GM12878 (cell line): Measurements from ENCODE around the gene OPTC. TPM values are rescaled to one million over a fixed set of nuclear protein-coding genes. Genes with fewer than 3 reads are reported as not detected.

Experiments
- ATAC-seq: fragments of 200-7000 bp; cut with Tn5 transposase; 3 replicates; pipeline ENCODE4 v1.9.1; 2020; ENCODE audit warnings: mild to moderate bottlenecking, moderate library complexity
- BruUV-seq: library from RNA; stranded (reverse); fragments of 400-500 nt; replicated peaks from 2 replicates; lab custom pipeline; 2021; lab: Mats Ljungman, UMichigan
- CTCF ChIA-PET: fragments of 300-600 bp; sonication (Branson Sonifier 250); formaldehyde crosslinking; extraction: SDS; loops from one replicate; lab custom pipeline; 2021; ENCODE audit warnings: inconsistent platforms; lab: Yijun Ruan, JAX
- POLR2A ChIA-PET: fragments of 350-600 bp; formaldehyde crosslinking; extraction: SDS; loops from one replicate; lab custom pipeline; 2021; ENCODE audit warnings: inconsistent platforms; lab: Charles Lee
- RAD21 ChIA-PET: fragments of 300-600 bp; sonication (Branson Sonifier 250); formaldehyde crosslinking; loops from one replicate; lab custom pipeline; 2023; ENCODE audit warnings: antibody characterized with exemption; ENCODE audit not compliant: unreplicated experiment; lab: Charles Lee
- SMC1A ChIA-PET: fragments of 300-600 bp; sonication (Branson Sonifier 250); formaldehyde crosslinking; loops from one replicate; lab custom pipeline; 2023; ENCODE audit not compliant: unreplicated experiment, uncharacterized antibody; lab: Charles Lee
- DNase-seq: peaks from one replicate; pipeline ENCODE4 v3.0.0-alpha.2; 2011; ENCODE audit warnings: low read depth, low spot score
- FAIRE-seq: peaks from 3 replicates; lab custom pipeline; 2011; peaks lifted over from hg19 to GRCh38; lab: Jason Lieb, UNC
- H2AFZ ChIP-seq: 2 replicates; pipeline ENCODE4 v1.6.0; 2011; ENCODE audit warnings: low read depth, low read length, control low read depth; ENCODE audit not compliant: control insufficient read depth
- H3K27ac ChIP-seq: 2 replicates; pipeline ENCODE4 v1.5.1; 2011; ENCODE audit warnings: control low read depth; ENCODE audit not compliant: control insufficient read depth, insufficient read depth
- H3K27me3 ChIP-seq, 2 experiments: replicated peaks in 1 of 2; 2 replicates each; pipeline versions ENCODE4 v1.6.0 to v1.6.1; 2011; ENCODE audit warnings: low read length in 1 of 2; ENCODE audit not compliant: control insufficient read depth in 2 of 2, insufficient read depth in 2 of 2
- H3K36me3 ChIP-seq, 2 experiments: 2 replicates each; pipeline ENCODE4 v1.5.1; 2011; ENCODE audit warnings: low read length in 1 of 2; ENCODE audit not compliant: control insufficient read depth in 2 of 2, insufficient read depth in 2 of 2
- H3K4me1 ChIP-seq: 2 replicates; pipeline ENCODE4 v1.6.1; 2011; ENCODE audit warnings: mild to moderate bottlenecking, low read length, moderate library complexity, mixed read lengths; ENCODE audit not compliant: control insufficient read depth, insufficient read depth
- H3K4me2 ChIP-seq: 2 replicates; pipeline ENCODE4 v1.6.0; 2011; ENCODE audit warnings: control low read depth; ENCODE audit not compliant: control insufficient read depth, insufficient read depth
- H3K4me3 ChIP-seq: fragments of 200-600 bp; sonication (generic); 2 replicates; pipeline ENCODE4 v1.5.1; 2016
- H3K79me2 ChIP-seq: 2 replicates; pipeline ENCODE4 v1.6.0; 2011; ENCODE audit warnings: low read length; ENCODE audit not compliant: control insufficient read depth, insufficient read depth
- H3K9ac ChIP-seq: 2 replicates; pipeline ENCODE4 v1.8.0; 2011; ENCODE audit warnings: low read length, control low read depth, mixed read lengths; ENCODE audit not compliant: control insufficient read depth, insufficient read depth
- H3K9me3 ChIP-seq: replicated peaks from 3 replicates; pipeline ENCODE4 v1.5.1; 2011; ENCODE audit warnings: mild to moderate bottlenecking, low read length; ENCODE audit not compliant: control insufficient read depth, insufficient read depth
- H4K20me1 ChIP-seq: 2 replicates; pipeline ENCODE4 v1.6.0; 2011; ENCODE audit not compliant: control insufficient read depth, insufficient read depth
- CBX5 ChIP-seq: sonication (generic); IDR thresholded peaks from 2 replicates; pipeline ENCODE4 v1.6.1; 2016; ENCODE audit warnings: low read depth, moderate library complexity, mild to moderate bottlenecking, inconsistent platforms
- CHD1 ChIP-seq: IDR thresholded peaks from 2 replicates; pipeline ENCODE4 v1.6.1; 2012; ENCODE audit warnings: low read depth, low read length, improper control_type of control experiment
- EED ChIP-seq: sonication (generic); IDR thresholded peaks from 2 replicates; pipeline ENCODE4 v1.6.1; 2016; ENCODE audit warnings: antibody characterized with exemption, low read depth
- EZH2 ChIP-seq: IDR thresholded peaks from 2 replicates; pipeline ENCODE4 v1.6.1; 2012; ENCODE audit warnings: low read depth, mild to moderate bottlenecking, control low read depth, inconsistent platforms, low read length, borderline replicate concordance; ENCODE audit not compliant: control insufficient read depth
- MEF2B ChIP-seq: fragments of 450-650 bp; IDR thresholded peaks from 2 replicates; pipeline ENCODE4 v1.6.1; 2018; ENCODE audit warnings: mild to moderate bottlenecking, moderate library complexity; ENCODE audit not compliant: partially characterized antibody, poor library complexity, severe bottlenecking
- NFIC ChIP-seq: IDR thresholded peaks from 2 replicates; pipeline ENCODE4 v1.6.1; 2012; ENCODE audit warnings: low read depth, mild to moderate bottlenecking, inconsistent platforms, low read length, moderate library complexity
- PKNOX1 ChIP-seq: fragments of 450-650 bp; IDR thresholded peaks from 2 replicates; pipeline ENCODE4 v1.6.1; 2016; ENCODE audit warnings: mild to moderate bottlenecking
- YY1 ChIP-seq: IDR thresholded peaks from 2 replicates; pipeline ENCODE4 v1.6.1; 2011; ENCODE audit warnings: low read depth, mild to moderate bottlenecking, low read length
- ZBTB40 ChIP-seq: fragments of 450-650 bp; IDR thresholded peaks from 2 replicates; pipeline ENCODE4 v1.6.1; 2016; ENCODE audit warnings: mild to moderate bottlenecking, moderate library complexity, borderline replicate concordance
- WGBS: methylation state at CpG from one replicate; pipeline ENCODE4 v1.1.6; 2016; ENCODE audit warnings: low lambda C conversion rate; ENCODE audit not compliant: insufficient replicate concordance, insufficient coverage; ENCODE audit errors: missing lambda C conversion rate; 5-methylcytosine and 5-hydroxymethylcytosine counted together
- in situ Hi-C: fragments of 300-500 bp; cut with MboI; formaldehyde crosslinking; loops from 9 replicates; pipeline ENCODE4 v1.14.3; 2018; ENCODE audit warnings: mixed read lengths
- intact Hi-C: fragments of 100-400 bp; cut with micrococcal nuclease; formaldehyde crosslinking; loops from one replicate; pipeline ENCODE4 v1.14.2; 2022; ENCODE audit not compliant: unreplicated experiment
- polyA plus RNA-seq, 11 experiments: library from polyadenylated mRNA; depleted of rRNA in 4 of 11; unstranded in 6 of 11; stranded (reverse) in 5 of 11; fragments of >200 nt; fragmentation: Nextera tagmentation in 4 of 11; fragmentation: Illumina TruSeq in 1 of 11; extraction: Ambion mirVana in 4 of 11; extraction: Trizol in 1 of 11; gene quantifications; 1 replicate in 1 of 11; 2 replicates in 10 of 11; pipeline versions ENCODE4 v1.2.1 to v1.2.3, GENCODE V29; 2011 to 2016; ENCODE audit warnings: inconsistent platforms in 2 of 11, missing spikeins in 2 of 11, low read depth in 1 of 11
- total RNA-seq, 4 experiments: library from RNA; depleted of rRNA in 3 of 4; stranded (reverse); fragments of >200 nt in 3 of 4; fragmentation: Illumina TruSeq in 1 of 4; extraction: Trizol in 1 of 4; gene quantifications; 2 replicates each; pipeline versions ENCODE4 v1.2.1 to v1.2.3, GENCODE V29; 2013 to 2021

The OPTC gene
- total and polyA plus RNA-seq, 10 of the 15 experiments (the other 5 are each of a cell fraction or from before 2014, with no cell fraction given), result not detected

GRCh38 chr1:203455706-203456105 is 38.2 kb upstream of the OPTC start (continued):
- no peak for TF ChIP-seq ZBTB40
- no peak for TF ChIP-seq EED
- no peak for TF ChIP-seq CHD1
- TF ChIP-seq NFIC, result no peak
- no peak for TF ChIP-seq PKNOX1
- TF ChIP-seq EZH2, result no peak

- 54% methylated on average over 4 of the region's 4 CpGs for WGBS
- no peak for ATAC-seq
- TF ChIP-seq MEF2B, result no peak
- no peak for TF ChIP-seq CBX5
- TF ChIP-seq YY1, result no peak
- no peak overlapping the region for H3K4me2 ChIP-seq
- FAIRE-seq, result no peak
- H3K27ac ChIP-seq, result no peak overlapping the region
- POLR2A ChIA-PET, result no interaction called here
- CTCF ChIA-PET, result interaction anchor here (1.5 to 1.9 kb wide), 2 partner anchors 12 to 31 kb away, joined by 3 to 5 read pairs; no protein-coding TSS in a partner anchor
- H3K4me1 ChIP-seq, result peaks cover 3% of the 10 kb centered on the region; the same call in 1 of the 2 replicates
- H3K36me3 ChIP-seq, result no peaks in the 10 kb centered on the region
- no peak overlapping the region for H3K9ac ChIP-seq
- no peaks in the 10 kb centered on the region for H3K27me3 ChIP-seq
- SMC1A ChIA-PET, result interaction anchor here (1.0 to 5.0 kb wide), 5 partner anchors 9 to 46 kb away, joined by 3 to 16 read pairs (median 4); partner anchors contain the start of gene PRELP
- BruUV-seq, result no TSS peak
- no peak overlapping the region for H2AFZ ChIP-seq
- H4K20me1 ChIP-seq, result no peaks in the 10 kb centered on the region
- DNase-seq, result no peak
- intact Hi-C loops (no loop called here), in situ Hi-C loops (no loop called here)
- H3K4me3 ChIP-seq, result no peak overlapping the region
- no peaks in the 10 kb centered on the region for H3K79me2 ChIP-seq
- RAD21 ChIA-PET, result no interaction called here
- no peaks in the 10 kb centered on the region for H3K9me3 ChIP-seq
Measured at GRCh38 chr1:203456577-203456976, 37.4 kb upstream of the OPTC start.
